ENCODE measurements around the gene WDR27. TPM values are rescaled to one million over a fixed set of nuclear protein-coding genes. Genes with fewer than 3 reads are reported as not detected.

Gene WDR27
- total RNA-seq = 10 to 100 TPM; 17.8 to 53.1 TPM

- intact Hi-C loops (cut with DNase I) = loop anchor here (1.0 kb wide), 1 partner anchor 22 kb away; the partner anchor contains the start of gene PHF10
- H3K9me3 ChIP-seq = no peaks in the 10 kb centered on the region
- peak in 1 of 4 experiments; percentile 20 for TF ChIP-seq CTCF (IDR thresholded peaks at IDR 0.05)
- TF ChIP-seq POLR2A (IDR thresholded peaks at IDR 0.05) = peak; percentile 94
- TF ChIP-seq POLR2AphosphoS5 (IDR thresholded peaks at IDR 0.05) = peak; percentile 96
- H3K36me3 ChIP-seq = no peaks in the 10 kb centered on the region
- peak; percentile 93 for DNase-seq (ENCODE audit: low spot score)
- no peaks in the 10 kb centered on the region for H3K27me3 ChIP-seq (replicated peaks; ENCODE audit: insufficient read depth)
- H3K27ac ChIP-seq = peak within 1 kb of the TSS; percentile 95
- H3K4me3 ChIP-seq = peak within 1 kb of the TSS; percentile 95 to 97
- no peaks in the 10 kb centered on the region for H3K4me1 ChIP-seq (replicated peaks)
- WGBS = under 1% methylated on average over 77 of the region's 92 CpGs
Measured at GRCh38 chr6:169701954-169702839, at the start of gene WDR27, which contains the start of gene C6orf120. TSS of gene WDR27 (minus strand) at chr6:169702029. CDS start at chr6:169689005, 13,024 bp downstream. TSS of gene C6orf120 (plus strand) at chr6:169702126. CDS start at chr6:169702460, 334 bp downstream.

- peaks cover 4% of the 10 kb centered on the region for H3K4me1 ChIP-seq (replicated peaks)
- no peaks in the 10 kb centered on the region for H3K27me3 ChIP-seq (replicated peaks; ENCODE audit: insufficient read depth)
- no peak for DNase-seq (ENCODE audit: low spot score)
- intact Hi-C loops (cut with DNase I) = no loop called here
- no peak overlapping the region for H3K4me3 ChIP-seq
- no peak for TF ChIP-seq CTCF (IDR thresholded peaks at IDR 0.05)
- TF ChIP-seq POLR2AphosphoS5 (IDR thresholded peaks at IDR 0.05) = no peak
- no peak for TF ChIP-seq POLR2A (IDR thresholded peaks at IDR 0.05)
- 97% methylated on average over 1 of the region's 1 CpG for WGBS
- no peaks in the 10 kb centered on the region for H3K36me3 ChIP-seq
- no peaks in the 10 kb centered on the region for H3K9me3 ChIP-seq
- H3K27ac ChIP-seq = no peak overlapping the region
Measured at GRCh38 chr6:169746556-169746955, 44.7 kb upstream of the WDR27 start.

GRCh38 chr6:169745405-169745804, 43.6 kb upstream of the WDR27 start:
- H3K27ac ChIP-seq = no peak overlapping the region
- WGBS = 93% methylated on average over 3 of the region's 3 CpGs

GRCh38 chr6:169741344-169741743, 39.5 kb upstream of the WDR27 start:
- no peaks in the 10 kb centered on the region for H3K4me1 ChIP-seq (replicated peaks)
- H3K27me3 ChIP-seq (replicated peaks; ENCODE audit: insufficient read depth) = no peaks in the 10 kb centered on the region
- TF ChIP-seq POLR2AphosphoS5 (IDR thresholded peaks at IDR 0.05) (no peak), CTCF (IDR thresholded peaks at IDR 0.05) (no peak), POLR2A (IDR thresholded peaks at IDR 0.05) (no peak)
- no peak for DNase-seq (ENCODE audit: low spot score)
- no peaks in the 10 kb centered on the region for H3K36me3 ChIP-seq
- intact Hi-C loops (cut with DNase I) = no loop called here
- H3K27ac ChIP-seq = no peak overlapping the region
- H3K4me3 ChIP-seq = no peak overlapping the region
- no peaks in the 10 kb centered on the region for H3K9me3 ChIP-seq

More at GRCh38 chr6:169745405-169745804, 43.6 kb upstream of the WDR27 start:
- H3K36me3 ChIP-seq = no peaks in the 10 kb centered on the region
- TF ChIP-seq POLR2A (IDR thresholded peaks at IDR 0.05) (no peak), CTCF (IDR thresholded peaks at IDR 0.05) (no peak), POLR2AphosphoS5 (IDR thresholded peaks at IDR 0.05) (no peak)
- H3K27me3 ChIP-seq (replicated peaks; ENCODE audit: insufficient read depth) = no peaks in the 10 kb centered on the region
- no peak overlapping the region for H3K4me3 ChIP-seq
- intact Hi-C loops (cut with DNase I) = no loop called here
- peaks cover 3% of the 10 kb centered on the region for H3K4me1 ChIP-seq (replicated peaks)
- H3K9me3 ChIP-seq = no peaks in the 10 kb centered on the region
- no peak for DNase-seq (ENCODE audit: low spot score)

Measured in prostate gland (tissue), 2 donors.